PFSK-1 (cell line): ENCODE measurements around the gene TSPAN18.

Experiments used
- FOXP2 ChIP-seq: optimal IDR thresholded peaks from 2 replicates; pipeline ENCODE3; 2011; ENCODE audit warnings: borderline replicate concordance, control low read depth, inconsistent platforms; ENCODE audit not compliant: insufficient read depth; ENCODE audit errors: extremely low read length, extremely low read depth
- POLR2AphosphoS5 ChIP-seq: IDR thresholded peaks from 2 replicates; pipeline ENCODE4 v1.6.1; 2012; ENCODE audit warnings: low read depth, mild to moderate bottlenecking, control low read depth, low read length, moderate library complexity
- REST ChIP-seq, 2 experiments: IDR thresholded peaks; 2 replicates each; pipeline versions ENCODE4 v1.6.1 to v1.8.0; 2011 to 2012; ENCODE audit warnings: low read depth in 2 of 2, low read length in 2 of 2, control low read depth in 1 of 2, inconsistent platforms in 1 of 2, mild to moderate bottlenecking in 1 of 2, moderate library complexity in 1 of 2; ENCODE audit not compliant: insufficient read depth in 1 of 2
- SIN3A ChIP-seq: IDR thresholded peaks from 2 replicates; pipeline ENCODE4 v1.6.1; 2012; ENCODE audit warnings: mild to moderate bottlenecking, low read length, moderate library complexity, borderline replicate concordance; ENCODE audit not compliant: insufficient read depth
- TAF1 ChIP-seq: IDR thresholded peaks from 2 replicates; pipeline ENCODE4 v1.6.1; 2012; ENCODE audit warnings: low read length, control low read depth, borderline replicate concordance; ENCODE audit not compliant: insufficient read depth

Gene TSPAN18

GRCh38 chr11:44804449-44805437 is 78.0 kb downstream of the TSPAN18 start:
- TF ChIP-seq FOXP2: no peak
- TF ChIP-seq TAF1: no peak
- no peak for TF ChIP-seq POLR2AphosphoS5
- no peak for TF ChIP-seq REST (IDR thresholded peaks at IDR 0.05; ENCODE audit: insufficient read depth in 1 of 2, low read depth in 2 of 2, low read length in 2 of 2)
- TF ChIP-seq SIN3A: no peak

GRCh38 chr11:44805596-44805995 is 78.8 kb downstream of the TSPAN18 start:
- TF ChIP-seq FOXP2: no peak
- TF ChIP-seq SIN3A: no peak
- TF ChIP-seq TAF1: no peak
- no peak for TF ChIP-seq REST (IDR thresholded peaks at IDR 0.05; ENCODE audit: insufficient read depth in 1 of 2, low read depth in 2 of 2, low read length in 2 of 2)
- no peak for TF ChIP-seq POLR2AphosphoS5

GRCh38 chr11:44808053-44808753 is 81.4 kb downstream of the TSPAN18 start:
- TF ChIP-seq TAF1 (no peak), SIN3A (no peak), FOXP2 (no peak), REST (IDR thresholded peaks at IDR 0.05; ENCODE audit: insufficient read depth in 1 of 2, low read depth in 2 of 2, low read length in 2 of 2) (no peak), POLR2AphosphoS5 (no peak)

- TF ChIP-seq SIN3A (no peak), TAF1 (no peak), POLR2AphosphoS5 (no peak), FOXP2 (no peak), REST (IDR thresholded peaks at IDR 0.05; ENCODE audit: insufficient read depth in 1 of 2, low read depth in 2 of 2, low read length in 2 of 2) (no peak)
These were observed 82.5 kb downstream of the TSPAN18 start for GRCh38 chr11:44809283-44809682.
